ENCODE results near the gene ROBO1.

Gene ROBO1

GRCh38 chr3:78614486-78614885, 1153.3 kb downstream of the ROBO1 start:
- H3K27ac ChIP-seq, result no peak overlapping the region

GRCh38 chr3:78613421-78613879, 1154.3 kb downstream of the ROBO1 start:
- H3K27ac ChIP-seq, result no peak overlapping the region
- no peak for TF ChIP-seq FOXP2 (optimal IDR thresholded peaks at IDR 0.05; ENCODE audit: control extremely low read depth, extremely low read length, insufficient read depth)
- no peaks in the 10 kb centered on the region for H3K9me3 ChIP-seq (ENCODE audit: low read depth, low read length)
- H3K4me3 ChIP-seq, result no peak overlapping the region
- no peak for DNase-seq (ENCODE audit: low read depth, low spot score)
- no peak overlapping the region for H3K9ac ChIP-seq (ENCODE audit: insufficient read length)
- H3K36me3 ChIP-seq (ENCODE audit: insufficient read depth, low read length), result no peaks in the 10 kb centered on the region

More at GRCh38 chr3:78614486-78614885, 1153.3 kb downstream of the ROBO1 start:
- Histone ChIP-seq H3K9me3 (ENCODE audit: low read depth, low read length) (no peaks in the 10 kb centered on the region), H3K4me3 (no peak overlapping the region), H3K36me3 (ENCODE audit: insufficient read depth, low read length) (no peaks in the 10 kb centered on the region), H3K9ac (ENCODE audit: insufficient read length) (no peak overlapping the region)
- no peak for TF ChIP-seq POLR2AphosphoS5 (IDR thresholded peaks at IDR 0.05; ENCODE audit: borderline replicate concordance, low read depth, low read length)
- no peak for TF ChIP-seq FOXP2 (optimal IDR thresholded peaks at IDR 0.05; ENCODE audit: control extremely low read depth, extremely low read length, insufficient read depth)
- no peak for TF ChIP-seq EZH2 (IDR thresholded peaks at IDR 0.05)
- no peak for DNase-seq (ENCODE audit: low read depth, low spot score)

- Histone ChIP-seq H3K9me3 (ENCODE audit: low read depth, low read length) (no peaks in the 10 kb centered on the region), H3K9ac (ENCODE audit: insufficient read length) (no peak overlapping the region), H3K4me3 (no peak overlapping the region), H3K36me3 (ENCODE audit: insufficient read depth, low read length) (peaks cover 5% of the 10 kb centered on the region; the same call in 1 of the 2 replicates), H3K27ac (no peak overlapping the region)
- DNase-seq (ENCODE audit: low read depth, low spot score), result no peak
- no peak for TF ChIP-seq EZH2 (IDR thresholded peaks at IDR 0.05)
- no peak for TF ChIP-seq FOXP2 (optimal IDR thresholded peaks at IDR 0.05; ENCODE audit: control extremely low read depth, extremely low read length, insufficient read depth)
- TF ChIP-seq POLR2AphosphoS5 (IDR thresholded peaks at IDR 0.05; ENCODE audit: borderline replicate concordance, low read depth, low read length), result no peak
Measured at GRCh38 chr3:78611278-78611677, 1156.5 kb downstream of the ROBO1 start.

GRCh38 chr3:78610462-78611125, 1157.2 kb downstream of the ROBO1 start:
- no peak for DNase-seq (ENCODE audit: low read depth, low spot score)
- TF ChIP-seq FOXP2 (optimal IDR thresholded peaks at IDR 0.05; ENCODE audit: control extremely low read depth, extremely low read length, insufficient read depth) (no peak), POLR2AphosphoS5 (IDR thresholded peaks at IDR 0.05; ENCODE audit: borderline replicate concordance, low read depth, low read length) (no peak), EZH2 (IDR thresholded peaks at IDR 0.05) (no peak)
- Histone ChIP-seq H3K27ac (no peak overlapping the region), H3K9ac (ENCODE audit: insufficient read length) (no peak overlapping the region), H3K36me3 (ENCODE audit: insufficient read depth, low read length) (peaks cover 8% of the 10 kb centered on the region; the same call in 1 of the 2 replicates), H3K9me3 (ENCODE audit: low read depth, low read length) (no peaks in the 10 kb centered on the region), H3K4me3 (no peak overlapping the region)

- peaks cover 8% of the 10 kb centered on the region; the same call in 1 of the 2 replicates for H3K36me3 ChIP-seq (ENCODE audit: insufficient read depth, low read length)
- H3K27ac ChIP-seq, result no peak overlapping the region
- TF ChIP-seq FOXP2 (optimal IDR thresholded peaks at IDR 0.05; ENCODE audit: control extremely low read depth, extremely low read length, insufficient read depth), result no peak
- TF ChIP-seq POLR2AphosphoS5 (IDR thresholded peaks at IDR 0.05; ENCODE audit: borderline replicate concordance, low read depth, low read length), result no peak
- no peak for TF ChIP-seq EZH2 (IDR thresholded peaks at IDR 0.05)
- H3K4me3 ChIP-seq, result no peak overlapping the region
- no peak overlapping the region for H3K9ac ChIP-seq (ENCODE audit: insufficient read length)
- H3K9me3 ChIP-seq (ENCODE audit: low read depth, low read length), result no peaks in the 10 kb centered on the region
- DNase-seq (ENCODE audit: low read depth, low spot score), result no peak
Measured at GRCh38 chr3:78606756-78607155, 1161.0 kb downstream of the ROBO1 start.

- no peak overlapping the region for H3K4me3 ChIP-seq
- no peak overlapping the region for H3K9ac ChIP-seq (ENCODE audit: insufficient read length)
- H3K9me3 ChIP-seq (ENCODE audit: low read depth, low read length), result no peaks in the 10 kb centered on the region
- H3K36me3 ChIP-seq (ENCODE audit: insufficient read depth, low read length), result peaks cover 8% of the 10 kb centered on the region; the same call in 1 of the 2 replicates
- no peak overlapping the region for H3K27ac ChIP-seq
- no peak for TF ChIP-seq FOXP2 (optimal IDR thresholded peaks at IDR 0.05; ENCODE audit: control extremely low read depth, extremely low read length, insufficient read depth)
- DNase-seq (ENCODE audit: low read depth, low spot score), result no peak
Measured at GRCh38 chr3:78605178-78605577, 1162.6 kb downstream of the ROBO1 start.

GRCh38 chr3:78604341-78604740, 1163.5 kb downstream of the ROBO1 start:
- peaks cover 8% of the 10 kb centered on the region; the same call in 1 of the 2 replicates for H3K36me3 ChIP-seq (ENCODE audit: insufficient read depth, low read length)
- no peak overlapping the region for H3K4me3 ChIP-seq
- no peak for DNase-seq (ENCODE audit: low read depth, low spot score)

GRCh38 chr3:78601249-78601648, 1166.5 kb downstream of the ROBO1 start:
- Histone ChIP-seq H3K4me3 (no peak overlapping the region), H3K27ac (no peak overlapping the region), H3K9me3 (ENCODE audit: low read depth, low read length) (no peaks in the 10 kb centered on the region), H3K9ac (ENCODE audit: insufficient read length) (no peak overlapping the region), H3K36me3 (ENCODE audit: insufficient read depth, low read length) (peaks cover 3% of the 10 kb centered on the region; the same call in 1 of the 2 replicates)
- DNase-seq (ENCODE audit: low read depth, low spot score), result no peak
- TF ChIP-seq POLR2AphosphoS5 (IDR thresholded peaks at IDR 0.05; ENCODE audit: borderline replicate concordance, low read depth, low read length), result no peak

More at GRCh38 chr3:78604341-78604740, 1163.5 kb downstream of the ROBO1 start:
- TF ChIP-seq FOXP2 (optimal IDR thresholded peaks at IDR 0.05; ENCODE audit: control extremely low read depth, extremely low read length, insufficient read depth) (no peak), POLR2AphosphoS5 (IDR thresholded peaks at IDR 0.05; ENCODE audit: borderline replicate concordance, low read depth, low read length) (no peak), EZH2 (IDR thresholded peaks at IDR 0.05) (no peak)
- Histone ChIP-seq H3K27ac (no peak overlapping the region), H3K9ac (ENCODE audit: insufficient read length) (no peak overlapping the region), H3K9me3 (ENCODE audit: low read depth, low read length) (no peaks in the 10 kb centered on the region)

- Histone ChIP-seq H3K27ac (no peak overlapping the region), H3K9me3 (ENCODE audit: low read depth, low read length) (no peaks in the 10 kb centered on the region), H3K36me3 (ENCODE audit: insufficient read depth, low read length) (no peaks in the 10 kb centered on the region), H3K4me3 (no peak overlapping the region), H3K9ac (ENCODE audit: insufficient read length) (no peak overlapping the region)
- no peak for DNase-seq (ENCODE audit: low read depth, low spot score)
- TF ChIP-seq EZH2 (IDR thresholded peaks at IDR 0.05), result no peak
- no peak for TF ChIP-seq POLR2AphosphoS5 (IDR thresholded peaks at IDR 0.05; ENCODE audit: borderline replicate concordance, low read depth, low read length)
- TF ChIP-seq FOXP2 (optimal IDR thresholded peaks at IDR 0.05; ENCODE audit: control extremely low read depth, extremely low read length, insufficient read depth), result no peak
Measured at GRCh38 chr3:78589778-78590177, 1178.0 kb downstream of the ROBO1 start.

All from SK-N-MC (cell line).